C1 segment of cervical spinal cord (tissue), 14 donors: ENCODE results near the gene UBE2U.

Experiments used
- DNase-seq, 14 donors: peaks; one replicate each; lab custom pipeline; 2025; lab: John Stamatoyannopoulos, UW

The UBE2U gene

DNA sequence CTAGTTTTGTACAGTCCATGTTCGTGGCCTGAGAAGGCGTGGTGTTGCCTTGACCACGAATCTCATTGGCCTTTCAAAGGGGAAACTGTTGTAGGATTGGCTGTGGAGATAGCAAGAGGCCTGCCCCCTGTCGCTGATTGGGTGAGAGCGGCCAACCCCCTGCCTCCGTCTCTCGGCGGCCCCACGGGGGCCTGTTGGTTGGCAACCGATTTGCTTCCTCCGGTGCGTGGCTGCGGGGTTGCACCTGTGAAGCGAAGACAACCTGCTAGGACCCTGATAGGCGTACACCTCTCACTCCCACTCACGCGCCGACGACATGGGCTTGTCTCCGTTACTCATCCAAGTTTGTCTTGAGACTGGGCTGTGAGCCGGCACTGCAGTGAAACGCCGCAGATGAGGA lies at the start of gene UBE2U:
TSS of gene UBE2U (plus strand) at position 204 of the 400 bp plus-strand sequence. CDS start 428 bp downstream, outside the sequence.
- peak in 1 of 14 donors; percentile 7 for DNase-seq

DNA sequence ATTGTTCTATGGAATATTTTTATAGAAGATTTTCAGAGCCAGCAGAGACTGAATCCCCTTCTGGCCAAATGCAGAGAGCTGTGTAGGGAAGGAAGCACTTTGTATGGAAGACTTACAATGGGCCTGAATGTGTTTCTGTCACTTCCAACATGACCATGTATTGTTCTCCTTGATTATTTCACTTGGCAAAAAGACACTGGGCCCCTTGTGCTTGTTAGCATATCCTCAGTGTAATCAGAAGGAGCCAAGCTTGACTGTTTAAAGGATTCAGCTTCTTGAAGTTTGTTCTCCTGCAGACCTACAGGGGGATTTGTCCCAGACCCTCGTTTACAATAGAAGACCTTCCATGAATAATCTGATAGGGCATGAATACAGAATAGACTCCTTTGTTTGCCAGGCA lies 48.1 kb upstream of the UBE2U start:
- peak in 2 of 14 donors; percentile 13 to 32 for DNase-seq

GRCh38 chr1:64161357-64161941 lies 42.0 kb upstream of the UBE2U start:
- DNase-seq = peak in 1 of 14 donors; percentile 5

DNA sequence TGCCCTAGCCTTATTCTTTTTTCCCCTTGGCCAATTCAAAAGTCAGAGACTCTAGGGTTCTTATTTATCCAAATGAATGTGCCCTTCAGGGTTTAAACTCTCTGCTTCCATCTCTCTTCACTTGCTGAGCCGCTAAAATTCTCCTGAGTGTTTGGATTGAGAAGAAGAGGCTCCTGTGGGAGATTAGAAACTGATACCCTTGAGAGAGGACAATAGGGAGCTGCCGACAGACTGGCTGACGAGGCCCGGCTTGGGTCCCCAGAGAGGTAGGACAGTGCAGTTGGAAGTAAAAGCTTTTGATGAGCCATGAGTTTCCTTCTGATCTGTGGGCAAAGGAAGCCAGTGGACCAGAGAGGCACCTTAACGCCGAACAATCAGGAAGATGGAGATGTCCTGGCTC lies 41.3 kb upstream of the UBE2U start:
- DNase-seq = no peak

DNA sequence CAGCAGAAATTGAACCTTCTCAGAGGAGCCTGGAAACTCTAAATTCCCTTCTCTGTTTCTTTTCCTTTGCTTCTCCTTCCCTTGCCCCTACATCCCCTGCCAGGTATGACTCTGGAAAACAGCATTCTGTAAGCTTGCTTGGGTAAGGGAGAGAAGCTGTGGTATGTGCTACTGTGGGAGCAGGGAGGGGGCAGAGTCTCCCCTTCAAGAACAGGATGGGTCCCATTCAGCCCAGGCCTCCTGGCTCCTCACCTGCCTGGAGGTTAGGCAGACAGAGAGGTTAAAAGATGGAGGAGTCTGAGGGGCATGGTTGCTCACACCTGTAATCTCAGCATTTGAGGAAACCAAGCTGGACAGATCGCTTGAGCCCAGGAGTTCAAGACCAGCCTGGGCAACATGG lies 40.6 kb upstream of the UBE2U start:
- DNase-seq = no peak

GRCh38 chr1:64163431-64163830 lies 40.0 kb upstream of the UBE2U start:
- DNase-seq = no peak

DNA sequence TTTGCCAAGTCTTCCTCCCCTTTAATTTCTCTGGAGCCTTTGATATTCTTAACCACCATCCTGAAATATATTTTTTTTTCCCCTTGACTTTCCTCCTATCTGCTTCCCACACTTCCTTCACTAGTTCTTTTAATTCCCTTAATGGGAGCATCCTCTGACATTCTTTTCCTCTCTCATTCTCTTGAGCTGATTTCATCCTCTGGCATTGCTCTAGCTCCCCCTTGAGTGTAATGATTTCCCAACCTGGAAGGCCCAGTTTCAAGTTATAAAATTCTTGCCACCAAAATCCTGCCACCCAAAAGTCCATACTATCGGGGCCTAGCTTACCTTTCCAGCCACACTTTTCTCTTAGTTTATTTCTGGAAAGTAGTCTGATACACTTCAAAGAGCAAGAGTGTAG lies 39.5 kb upstream of the UBE2U start:
- DNase-seq = peak in 2 of 14 donors; percentile 13 to 17

DNA sequence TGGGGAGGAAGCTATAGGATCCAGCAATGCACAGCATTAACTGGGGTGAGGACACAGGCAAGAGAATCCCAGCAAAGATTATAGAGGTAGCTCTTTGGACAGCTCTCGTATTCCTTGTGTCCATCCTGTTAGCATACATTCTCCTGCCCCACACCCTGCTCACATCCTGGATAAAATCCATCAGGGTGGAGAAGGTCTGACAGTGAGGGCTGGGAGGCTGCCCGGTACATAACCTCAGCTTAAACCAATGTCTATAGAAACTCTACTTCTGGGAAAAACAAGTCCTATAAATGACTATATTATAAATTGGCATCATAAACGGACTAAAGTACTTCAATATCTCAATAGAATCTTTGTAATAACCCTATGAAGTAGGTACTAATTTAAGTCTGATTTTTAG lies 36.8 kb upstream of the UBE2U start:
- DNase-seq = no peak

DNA sequence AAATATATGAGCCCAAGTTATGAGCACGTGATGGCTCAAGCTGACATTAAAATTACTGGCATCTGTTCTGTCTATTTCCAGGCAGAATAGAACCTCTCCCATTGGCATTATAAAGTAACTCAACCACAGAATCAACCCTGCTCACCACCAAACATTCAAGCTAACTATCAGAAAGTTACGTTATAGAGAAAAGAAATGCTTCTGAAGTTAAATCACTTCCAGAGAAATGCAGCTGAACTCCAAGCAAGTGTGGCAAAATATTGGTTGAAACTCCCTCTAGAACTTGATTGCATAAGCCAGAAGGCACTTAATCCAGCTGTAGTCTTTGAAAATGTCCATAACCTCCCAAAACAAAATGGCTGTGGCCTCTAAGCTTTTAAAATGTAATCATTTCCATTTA lies 36.2 kb upstream of the UBE2U start:
- DNase-seq = no peak

GRCh38 chr1:64171246-64171645 lies 32.2 kb upstream of the UBE2U start:
- no peak for DNase-seq

- no peak for DNase-seq
These were observed 31.6 kb upstream of the UBE2U start for GRCh38 chr1:64171797-64172281.

DNA sequence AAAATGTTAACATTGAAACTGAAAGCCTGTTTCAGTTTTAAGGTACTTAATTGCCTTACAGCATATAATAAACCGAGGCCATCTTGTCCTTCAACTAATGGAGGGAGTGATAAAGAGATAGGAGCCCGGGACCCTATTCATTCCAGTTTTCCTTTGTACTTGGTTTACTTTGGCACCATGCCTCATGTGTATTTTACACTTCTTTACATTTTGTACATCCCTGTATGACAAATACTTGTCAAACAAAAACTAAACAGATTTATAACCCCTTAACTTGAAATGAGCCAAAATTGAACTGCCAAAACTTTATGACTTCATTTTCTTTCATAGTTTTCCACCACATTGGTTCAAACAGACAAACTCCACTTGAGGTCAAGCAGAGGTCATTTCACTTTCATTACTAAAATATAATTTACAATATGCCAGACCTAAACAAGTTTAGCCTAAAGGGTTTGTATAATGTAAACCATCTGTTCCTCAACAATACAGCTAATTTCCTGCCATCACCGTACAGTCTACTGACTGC lies 30.9 kb upstream of the UBE2U start:
- DNase-seq = no peak

DNA sequence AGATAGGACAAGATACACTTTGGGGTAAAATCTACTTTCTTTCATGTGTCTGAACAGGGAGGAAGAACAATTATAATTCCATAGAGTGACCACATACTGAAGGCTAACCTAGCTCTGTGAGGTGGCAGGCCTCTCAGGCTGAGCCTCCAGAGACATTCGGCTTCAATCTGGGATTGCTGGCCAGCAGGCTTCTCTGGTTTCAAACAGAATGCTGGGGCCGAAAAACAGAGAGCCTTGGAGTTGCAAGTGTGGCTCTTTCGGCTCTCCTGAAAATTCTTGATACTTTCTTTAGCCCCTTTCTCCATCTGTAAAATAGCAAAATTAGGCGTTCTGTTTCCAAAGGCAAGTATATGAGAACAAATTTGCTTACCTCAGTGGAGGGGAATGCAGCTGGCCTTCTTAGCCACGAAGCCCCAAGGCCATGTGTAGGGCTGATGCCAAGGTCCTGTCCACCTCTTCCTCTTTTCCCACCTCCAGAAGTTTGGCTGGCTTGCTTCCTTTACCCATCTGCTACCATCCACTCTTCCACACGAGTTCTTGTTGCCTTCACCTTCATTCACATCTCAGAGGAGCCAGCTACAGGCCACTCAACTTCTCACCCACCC lies 30.0 kb upstream of the UBE2U start:
- no peak for DNase-seq

DNA sequence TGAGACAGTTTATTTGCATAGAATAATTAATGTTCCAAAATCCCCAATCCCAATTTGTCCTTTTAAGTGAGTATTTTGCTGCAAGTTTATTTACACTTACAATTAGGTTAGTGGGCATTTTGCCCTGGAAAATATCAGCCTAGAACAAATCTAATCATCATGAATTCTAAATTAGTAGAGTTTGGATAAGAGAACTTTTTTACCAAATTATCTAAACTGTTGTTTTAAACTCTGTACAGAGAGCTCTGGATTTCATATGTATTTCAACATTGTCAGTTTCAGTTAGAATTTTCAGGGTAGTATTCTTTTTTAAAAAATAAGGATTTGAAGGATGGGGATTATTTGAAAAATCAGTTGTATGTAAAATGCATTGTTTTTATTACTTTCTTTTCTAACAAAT lies 27.8 kb upstream of the UBE2U start:
- DNase-seq = no peak

- DNase-seq = no peak
These were observed 26.8 kb upstream of the UBE2U start for GRCh38 chr1:64176659-64177058.

DNA sequence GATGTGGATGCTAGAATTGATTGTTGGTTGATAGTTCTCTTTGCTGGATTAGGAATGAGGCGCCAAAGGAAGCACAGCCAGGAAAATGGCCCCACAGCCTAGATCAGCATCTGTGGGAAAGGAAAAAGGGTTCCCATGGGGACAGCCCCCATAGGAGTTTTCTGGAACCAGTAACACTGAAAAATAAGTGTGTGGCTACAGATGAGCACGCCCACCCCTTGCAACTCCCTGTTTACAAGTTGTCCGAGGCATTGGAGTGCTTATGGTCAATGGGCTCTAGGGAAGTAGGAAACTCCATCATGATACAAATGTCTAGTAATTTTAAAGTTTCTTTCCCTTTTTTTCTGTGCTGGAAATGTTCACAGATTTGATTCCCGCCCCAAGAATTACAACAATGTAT lies 23.8 kb upstream of the UBE2U start:
- DNase-seq = no peak

DNA sequence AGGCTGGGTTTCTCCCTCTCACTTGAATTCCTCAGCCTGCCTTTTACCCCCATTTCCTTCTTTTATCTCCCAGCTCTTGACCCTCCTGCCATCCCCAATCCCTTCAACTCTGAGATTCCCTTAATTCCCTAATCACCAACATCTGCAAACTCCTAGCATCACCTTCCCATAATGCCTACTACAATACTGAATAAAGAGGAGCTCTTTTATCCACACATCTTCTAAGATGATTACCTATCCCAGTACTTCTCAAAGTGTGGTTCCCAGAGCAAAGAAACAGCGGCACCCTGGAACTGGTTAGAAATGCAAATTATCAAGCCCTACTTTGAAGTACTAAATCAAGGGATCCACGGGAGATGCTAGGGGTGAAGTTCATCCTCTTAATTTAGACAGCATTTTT lies 21.2 kb upstream of the UBE2U start:
- no peak for DNase-seq

- no peak for DNase-seq
These were observed 19.9 kb upstream of the UBE2U start for GRCh38 chr1:64183395-64184002.

- no peak for DNase-seq
These were observed 19.4 kb upstream of the UBE2U start for GRCh38 chr1:64184003-64184440.

DNA sequence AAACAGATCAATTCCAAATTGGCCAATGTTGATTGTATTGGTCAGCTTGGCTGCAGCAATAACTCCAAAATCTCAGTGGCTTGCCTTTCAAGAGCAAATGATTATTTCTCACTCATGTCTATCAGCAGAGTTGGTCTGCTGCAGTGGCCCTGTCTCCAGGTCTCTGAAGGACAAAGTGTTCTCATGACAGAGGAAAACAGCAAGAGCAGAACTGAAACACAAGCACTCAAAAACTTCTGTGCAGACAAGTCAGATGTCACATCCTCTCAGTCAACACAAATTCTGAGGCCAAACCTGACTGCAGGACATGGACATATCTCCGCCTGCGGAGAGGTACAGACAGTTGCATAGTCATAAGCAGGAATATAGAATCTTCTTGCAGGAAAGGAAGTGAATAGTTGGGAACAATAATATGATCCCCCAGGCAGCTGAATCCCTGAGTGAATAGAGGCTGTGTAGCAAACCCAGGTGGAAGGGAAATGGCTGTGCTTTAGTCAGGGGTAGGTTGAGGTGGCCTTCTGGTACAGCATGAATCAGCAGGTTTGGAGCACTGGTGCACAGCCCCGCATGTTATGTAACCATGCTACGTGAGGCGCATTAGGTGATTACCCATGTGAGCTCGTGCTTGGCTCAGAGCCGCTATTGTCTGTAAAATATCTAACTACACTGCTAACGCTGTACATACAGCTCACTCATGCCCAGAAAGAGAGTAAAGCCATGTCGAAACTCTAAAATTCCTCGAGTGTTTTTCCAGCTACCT lies 17.1 kb upstream of the UBE2U start:
- DNase-seq = no peak

DNA sequence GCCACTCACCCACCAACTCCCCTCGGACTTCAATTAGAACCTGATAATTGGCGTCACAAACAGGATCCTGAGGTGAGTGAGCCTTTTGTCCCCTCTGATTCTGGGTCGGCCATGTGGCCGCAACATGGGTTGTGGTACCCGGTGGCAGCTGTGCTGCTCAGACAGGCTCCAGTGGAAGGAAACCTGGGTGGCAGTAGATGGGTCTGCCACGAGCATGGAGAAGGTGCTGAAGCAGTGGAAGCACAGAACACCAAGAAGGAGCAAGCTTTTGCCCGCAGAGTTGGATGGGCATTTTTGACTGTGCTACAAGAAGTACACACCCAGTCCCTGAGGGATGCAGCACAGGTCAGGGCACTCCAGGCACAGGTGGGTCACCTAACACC lies 16.5 kb upstream of the UBE2U start:
- no peak for DNase-seq

- DNase-seq = no peak
These were observed 15.8 kb upstream of the UBE2U start for GRCh38 chr1:64187646-64188045.
